KMS-11 (cell line): ENCODE results near the gene CHAF1B.

Source experiments
- H2AFZ ChIP-seq: fragments of 200-600 bp; sonication (generic); 2 replicates; pipeline ENCODE4 v1.6.1; 2016; ENCODE audit warnings: antibody characterized with exemption, mixed run types, low read depth
- H3K27ac ChIP-seq: fragments of 200-600 bp; sonication (generic); 2 replicates; pipeline ENCODE4 v1.6.1; 2016; ENCODE audit warnings: mild to moderate bottlenecking, mixed run types
- H3K27me3 ChIP-seq: fragments of 200-600 bp; sonication (generic); 2 replicates; pipeline ENCODE4 v1.6.1; 2017; ENCODE audit warnings: mild to moderate bottlenecking, low read depth, mixed run types, moderate library complexity; ENCODE audit not compliant: insufficient read depth
- H3K36me3 ChIP-seq: fragments of 200-600 bp; sonication (generic); 2 replicates; pipeline ENCODE4 v1.6.1; 2017; ENCODE audit warnings: mild to moderate bottlenecking, mixed run types; ENCODE audit not compliant: insufficient read depth
- H3K4me1 ChIP-seq: fragments of 200-600 bp; sonication (generic); 2 replicates; pipeline ENCODE4 v1.6.1; 2016; ENCODE audit warnings: mild to moderate bottlenecking, low read depth, mixed run types; ENCODE audit not compliant: poor library complexity, severe bottlenecking
- H3K4me2 ChIP-seq: fragments of 200-600 bp; sonication (generic); 2 replicates; pipeline ENCODE4 v1.7.0; 2016; ENCODE audit warnings: mild to moderate bottlenecking, mixed run types
- H3K4me3 ChIP-seq: fragments of 200-600 bp; sonication (generic); IDR thresholded peaks from 2 replicates; pipeline ENCODE4 v1.6.1; 2017; ENCODE audit warnings: low read depth, low read length, mixed read lengths; ENCODE audit not compliant: insufficient read depth
- H3K79me2 ChIP-seq: fragments of 200-600 bp; sonication (generic); 2 replicates; pipeline ENCODE4 v1.6.1; 2016; ENCODE audit warnings: low read depth, mixed run types; ENCODE audit not compliant: insufficient read depth
- H3K9ac ChIP-seq: fragments of 200-600 bp; sonication (generic); 2 replicates; pipeline ENCODE4 v1.6.1; 2016; ENCODE audit warnings: mild to moderate bottlenecking, mixed run types
- H4K20me1 ChIP-seq: fragments of 200-600 bp; sonication (generic); 2 replicates; pipeline ENCODE4 v1.6.1; 2016; ENCODE audit warnings: mild to moderate bottlenecking, mixed run types; ENCODE audit not compliant: insufficient read depth
- TF ChIP-seq, protein P1 (sequence below): fragments of 200-600 bp; sonication (generic); conservative IDR thresholded peaks from 2 replicates; pipeline ENCODE4 v1.6.1; 2017; ENCODE audit warnings: low read depth, mild to moderate bottlenecking, antibody characterized with exemption, low read length, moderate library complexity, mixed read lengths

CHAF1B gene

DNA sequence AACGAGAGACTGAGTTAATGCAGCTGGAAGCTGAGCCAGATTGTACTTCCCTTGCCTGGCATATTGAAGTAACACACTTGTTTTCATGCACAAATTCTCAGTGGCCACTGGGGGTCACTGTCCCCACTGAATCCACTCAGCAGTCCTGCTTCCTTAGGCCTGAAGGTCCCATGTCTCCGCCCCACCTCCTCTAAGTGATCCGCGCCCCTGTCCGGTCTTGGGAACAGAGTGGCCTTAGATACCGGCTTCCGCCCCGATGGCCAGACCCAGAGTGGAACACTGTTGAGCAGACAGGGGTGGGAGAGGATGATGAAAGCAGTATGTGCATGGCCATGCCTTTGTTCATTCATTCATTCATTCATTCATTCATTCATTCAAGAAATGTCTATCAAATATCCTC is 34.8 kb downstream of the CHAF1B start:
- Histone ChIP-seq H4K20me1 (no peaks in the 10 kb centered on the region), H3K27ac (no peak overlapping the region), H3K9ac (no peak overlapping the region), H3K4me2 (no peak overlapping the region; the same call in 1 of the 2 replicates), H3K36me3 (no peaks in the 10 kb centered on the region), H3K79me2 (no peaks in the 10 kb centered on the region), H3K27me3 (no peaks in the 10 kb centered on the region), H3K4me3 (no peak overlapping the region), H2AFZ (no peak overlapping the region), H3K4me1 (peaks cover 17% of the 10 kb centered on the region)
- TF ChIP-seq, protein P1, sequence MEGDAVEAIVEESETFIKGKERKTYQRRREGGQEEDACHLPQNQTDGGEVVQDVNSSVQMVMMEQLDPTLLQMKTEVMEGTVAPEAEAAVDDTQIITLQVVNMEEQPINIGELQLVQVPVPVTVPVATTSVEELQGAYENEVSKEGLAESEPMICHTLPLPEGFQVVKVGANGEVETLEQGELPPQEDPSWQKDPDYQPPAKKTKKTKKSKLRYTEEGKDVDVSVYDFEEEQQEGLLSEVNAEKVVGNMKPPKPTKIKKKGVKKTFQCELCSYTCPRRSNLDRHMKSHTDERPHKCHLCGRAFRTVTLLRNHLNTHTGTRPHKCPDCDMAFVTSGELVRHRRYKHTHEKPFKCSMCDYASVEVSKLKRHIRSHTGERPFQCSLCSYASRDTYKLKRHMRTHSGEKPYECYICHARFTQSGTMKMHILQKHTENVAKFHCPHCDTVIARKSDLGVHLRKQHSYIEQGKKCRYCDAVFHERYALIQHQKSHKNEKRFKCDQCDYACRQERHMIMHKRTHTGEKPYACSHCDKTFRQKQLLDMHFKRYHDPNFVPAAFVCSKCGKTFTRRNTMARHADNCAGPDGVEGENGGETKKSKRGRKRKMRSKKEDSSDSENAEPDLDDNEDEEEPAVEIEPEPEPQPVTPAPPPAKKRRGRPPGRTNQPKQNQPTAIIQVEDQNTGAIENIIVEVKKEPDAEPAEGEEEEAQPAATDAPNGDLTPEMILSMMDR = peak; percentile 89

DNA sequence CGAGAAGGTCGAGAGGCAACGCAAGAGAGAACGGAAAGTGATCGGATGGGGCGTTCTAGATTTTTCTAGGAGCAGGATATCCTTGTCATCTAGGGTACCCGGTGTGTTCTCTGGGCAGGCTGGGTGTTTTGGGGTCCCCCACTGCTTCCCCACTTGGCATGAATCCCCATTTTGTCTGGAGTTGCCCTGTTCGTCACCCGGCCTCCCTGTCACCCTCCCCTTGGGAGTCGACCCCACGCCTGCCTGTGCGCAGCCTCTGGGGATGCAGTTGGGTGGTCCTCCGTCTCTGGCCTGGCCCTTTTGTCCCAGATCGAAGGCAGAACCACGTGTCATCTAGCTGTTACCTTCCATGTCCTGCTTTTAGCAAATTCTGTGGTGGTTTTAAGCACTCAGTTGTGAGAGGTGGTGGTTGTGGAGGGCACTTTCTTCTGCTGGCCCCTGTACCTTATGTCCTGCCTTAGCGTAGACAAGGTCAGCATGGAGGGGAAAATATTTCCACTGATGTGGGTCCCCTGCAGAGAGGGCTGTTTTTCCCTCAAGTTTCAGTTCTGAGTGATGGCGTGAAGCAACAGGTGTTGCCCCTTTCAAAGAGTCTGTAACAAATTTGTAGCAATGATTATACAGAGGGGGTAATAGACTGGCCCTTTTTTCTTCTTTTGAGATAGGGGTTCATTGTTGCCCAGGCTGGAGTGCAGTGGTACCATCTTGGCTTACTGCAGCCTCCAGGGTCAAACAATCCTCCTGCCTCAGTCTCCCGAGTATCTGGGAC is 35.6 kb downstream of the CHAF1B start:
- TF ChIP-seq, protein P1 = no peak
- Histone ChIP-seq H3K4me1 (peaks cover 17% of the 10 kb centered on the region), H3K36me3 (no peaks in the 10 kb centered on the region), H2AFZ (no peak overlapping the region), H4K20me1 (no peaks in the 10 kb centered on the region), H3K4me2 (no peak overlapping the region; the same call in 1 of the 2 replicates), H3K27ac (no peak overlapping the region), H3K4me3 (no peak overlapping the region), H3K27me3 (no peaks in the 10 kb centered on the region), H3K9ac (no peak overlapping the region), H3K79me2 (no peaks in the 10 kb centered on the region)

- Histone ChIP-seq H3K36me3 (no peaks in the 10 kb centered on the region), H2AFZ (no peak overlapping the region; the same call in 1 of the 2 replicates), H3K27me3 (no peaks in the 10 kb centered on the region), H3K4me2 (no peak overlapping the region), H3K9ac (no peak overlapping the region), H4K20me1 (no peaks in the 10 kb centered on the region), H3K4me3 (no peak overlapping the region), H3K4me1 (peaks cover 17% of the 10 kb centered on the region), H3K27ac (no peak overlapping the region), H3K79me2 (no peaks in the 10 kb centered on the region)
- TF ChIP-seq, protein P1 = peak; percentile 82
Observed at GRCh38 chr21:36422279-36423098, 37.3 kb downstream of the CHAF1B start.

DNA sequence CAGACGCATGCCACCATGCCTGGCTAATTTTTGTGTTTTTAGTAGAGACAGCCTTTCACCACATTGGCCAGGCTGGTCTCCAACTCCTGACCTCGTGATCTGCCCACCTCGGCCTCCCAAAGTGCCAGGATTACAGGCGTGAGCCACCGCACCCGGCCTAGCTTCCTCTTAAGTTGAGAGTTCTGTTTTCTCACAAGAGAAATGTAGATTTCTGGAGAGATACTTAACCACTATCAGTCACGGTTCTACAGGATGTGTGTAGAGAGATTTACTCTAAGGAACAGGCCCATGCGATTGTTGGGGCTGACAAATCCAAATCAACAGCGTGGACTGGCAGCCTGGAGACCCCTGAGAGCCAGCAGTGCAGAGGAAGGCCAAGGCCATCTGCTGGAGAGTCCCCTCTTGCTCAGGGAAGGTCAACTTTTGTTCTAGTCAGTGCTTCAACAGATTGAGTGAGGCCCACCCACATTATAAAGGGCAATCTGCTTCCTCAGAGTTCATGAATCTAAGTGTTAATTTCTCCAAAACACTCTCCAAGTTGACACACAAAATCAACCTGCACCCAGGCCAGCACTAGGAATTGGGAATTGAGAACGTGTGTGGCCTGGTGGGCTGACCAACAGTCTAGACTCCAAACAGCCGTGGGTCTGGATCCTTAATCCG is 38.7 kb downstream of the CHAF1B start:
- no peaks in the 10 kb centered on the region for H3K27me3 ChIP-seq
- H3K27ac ChIP-seq = no peak overlapping the region
- H3K79me2 ChIP-seq = no peaks in the 10 kb centered on the region
- no peak overlapping the region for H2AFZ ChIP-seq
- H4K20me1 ChIP-seq = no peaks in the 10 kb centered on the region
- no peaks in the 10 kb centered on the region for H3K36me3 ChIP-seq
- TF ChIP-seq, protein P1 = no peak
- no peak overlapping the region for H3K4me3 ChIP-seq
- peaks cover 17% of the 10 kb centered on the region for H3K4me1 ChIP-seq
- H3K9ac ChIP-seq = no peak overlapping the region
- no peak overlapping the region for H3K4me2 ChIP-seq
